Body of pancreas (tissue), 4 donors: ENCODE measurements around the gene COQ5.

Experiments used
- CTCF ChIP-seq, 7 experiments: fragments of 450-650 bp in 4 of 7; fragments of 200-600 bp in 3 of 7; sonication (generic) in 3 of 7; IDR thresholded peaks; one replicate each; pipeline ENCODE4 v1.5.1; 2016 to 2019; ENCODE audit warnings: antibody characterized with exemption in 7 of 7
- POLR2A ChIP-seq, 3 donors: fragments of 450-650 bp; IDR thresholded peaks; one replicate each; pipeline ENCODE4 v1.6.1; 2016; ENCODE audit warnings: antibody characterized with exemption in 3 of 3, mild to moderate bottlenecking in 2 of 3

GRCh38 chr12:120537856-120538220 lies 8.9 kb upstream of the COQ5 start:
- TF ChIP-seq CTCF (IDR thresholded peaks at IDR 0.05), result no peak
- TF ChIP-seq POLR2A (IDR thresholded peaks at IDR 0.05), result no peak
